Dedifferentiated amniotic fluid mesenchymal stem cell (primary cell): ENCODE measurements around the gene CCSER1.
"Not testable (repeated sequence)": the region's sequence is repeated elsewhere in the genome, so short reads cannot be mapped to it uniquely, and the experiment has no call there.

ENCODE experiments used
- DNase-seq: peaks from one replicate; pipeline ENCODE4 v3.0.0-alpha.2; 2016; ENCODE audit errors: extremely low spot score

The CCSER1 gene

DNA sequence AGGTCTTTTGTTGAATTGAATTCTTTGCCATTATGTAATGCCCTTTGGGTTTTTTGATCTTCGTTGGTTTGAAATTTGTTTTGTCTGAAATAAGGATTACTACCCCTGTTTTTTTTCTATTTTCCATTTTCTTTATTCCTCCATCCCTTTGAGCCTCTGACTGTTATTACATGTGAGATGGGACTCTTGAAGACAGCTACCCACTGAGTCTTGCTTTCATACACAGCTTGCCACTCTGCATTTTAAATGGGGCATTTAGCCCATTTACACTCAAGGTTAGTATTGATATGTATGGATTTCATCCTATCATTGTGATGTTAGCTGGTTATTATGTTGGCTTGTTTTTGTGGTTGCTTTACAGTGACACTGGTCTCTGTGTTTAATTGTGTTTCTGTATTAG, 1440.4 kb downstream of the CCSER1 start:
- no peak for DNase-seq

DNA sequence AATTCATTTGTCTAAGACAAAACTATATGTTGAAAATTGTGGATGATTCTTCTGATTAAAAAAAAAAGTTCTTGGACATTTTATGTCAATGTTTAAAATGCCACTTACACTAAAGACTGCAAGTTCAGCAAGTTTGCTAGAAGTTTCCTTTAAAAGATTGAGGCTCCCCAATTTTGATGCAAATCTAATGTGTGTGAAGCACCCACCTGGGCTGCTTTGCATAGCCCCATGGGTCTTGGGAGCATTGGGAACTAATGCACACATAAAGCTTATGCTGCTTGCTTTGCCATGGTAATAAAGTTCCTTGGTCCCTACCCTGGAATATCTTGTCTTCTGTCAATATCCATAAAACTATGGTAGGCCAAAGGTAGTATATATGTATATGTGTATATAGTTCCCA, 1450.7 kb downstream of the CCSER1 start:
- DNase-seq: no peak

GRCh38 chr4:91590260-91590659, 1463.1 kb downstream of the CCSER1 start:
- no peak for DNase-seq

- DNase-seq: no peak
Measured at GRCh38 chr4:91592125-91592524, 1464.9 kb downstream of the CCSER1 start.

GRCh38 chr4:91596718-91597117, 1469.5 kb downstream of the CCSER1 start:
- DNase-seq: no peak

DNA sequence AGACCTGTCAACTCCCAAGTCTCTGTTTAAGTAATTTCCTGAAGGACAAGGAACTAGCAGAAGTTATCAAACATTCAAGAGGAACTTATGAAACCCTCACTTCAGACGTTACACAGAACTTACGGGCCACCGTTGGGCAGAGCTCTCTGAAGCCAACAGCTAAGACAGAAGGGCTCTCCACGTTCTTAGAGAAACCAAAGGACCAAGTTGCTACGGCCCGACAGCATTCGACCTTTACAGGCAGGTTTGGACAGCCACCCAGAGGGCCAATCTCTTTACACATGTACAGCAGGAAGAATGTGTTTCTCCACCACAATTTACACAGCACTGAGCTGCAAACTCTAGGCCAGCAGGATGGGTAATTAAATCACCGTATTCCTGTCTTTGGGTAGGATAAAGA, 1471.5 kb downstream of the CCSER1 start:
- DNase-seq: no peak

- no peak for DNase-seq
Measured at GRCh38 chr4:91600301-91600700, 1473.1 kb downstream of the CCSER1 start.

DNA sequence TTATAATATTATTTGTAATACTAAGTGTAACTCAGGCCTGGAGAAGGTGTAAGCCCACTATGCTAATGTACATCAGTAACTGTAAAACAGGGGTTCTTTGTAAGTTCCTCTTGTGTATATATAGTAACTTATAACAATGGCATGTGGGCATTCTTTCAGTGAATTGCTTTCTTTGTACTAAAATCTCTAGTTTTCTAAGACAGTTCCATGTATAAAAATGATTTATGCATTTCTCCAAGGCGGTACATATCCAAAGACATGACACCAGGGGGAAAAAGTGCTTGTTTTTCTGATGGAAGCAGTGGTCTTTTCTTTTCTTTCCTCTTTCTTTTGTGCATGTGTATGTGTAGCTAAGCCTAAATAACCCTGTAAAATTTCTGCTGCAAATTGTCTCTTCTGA, 1474.2 kb downstream of the CCSER1 start:
- no peak for DNase-seq

- DNase-seq: no peak
Measured at GRCh38 chr4:91611782-91612181, 1484.6 kb downstream of the CCSER1 start.

DNA sequence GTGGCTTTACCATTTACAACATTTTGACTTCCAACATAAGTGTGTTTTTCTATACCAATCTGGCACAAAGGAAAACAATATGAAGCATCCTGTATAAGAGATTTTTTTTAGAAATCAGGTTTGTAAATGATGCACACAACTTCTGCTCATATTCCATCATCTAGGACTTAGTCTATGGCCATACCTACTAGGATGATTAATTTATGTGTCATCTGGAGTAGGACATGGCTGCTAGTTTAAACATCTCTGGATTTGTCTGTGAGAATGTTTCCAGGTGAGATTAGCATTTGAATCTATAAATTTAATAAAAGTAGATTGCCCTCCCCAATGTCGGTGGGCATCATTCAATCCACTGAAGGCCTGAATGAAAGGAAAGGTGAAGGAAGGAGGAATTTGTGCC, 1493.8 kb downstream of the CCSER1 start:
- no peak for DNase-seq

DNA sequence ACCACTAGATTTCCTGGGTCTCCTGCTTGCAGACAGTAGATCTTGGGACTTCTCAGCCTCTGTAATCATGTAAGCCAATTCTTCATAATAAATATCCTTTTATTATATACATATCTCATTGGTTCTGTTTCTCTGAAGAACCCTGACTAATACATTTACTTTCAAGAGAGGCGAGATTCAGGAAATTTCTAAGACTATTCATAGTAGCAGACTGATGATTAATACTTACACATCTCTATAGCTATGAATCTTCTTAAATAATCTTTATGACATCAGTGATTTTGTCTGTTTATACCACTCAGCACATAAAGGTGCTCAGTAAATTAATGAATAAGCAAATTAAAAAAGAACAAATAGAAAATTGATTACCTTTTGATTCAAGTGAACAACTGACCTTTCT, 1494.3 kb downstream of the CCSER1 start:
- no peak for DNase-seq

DNA sequence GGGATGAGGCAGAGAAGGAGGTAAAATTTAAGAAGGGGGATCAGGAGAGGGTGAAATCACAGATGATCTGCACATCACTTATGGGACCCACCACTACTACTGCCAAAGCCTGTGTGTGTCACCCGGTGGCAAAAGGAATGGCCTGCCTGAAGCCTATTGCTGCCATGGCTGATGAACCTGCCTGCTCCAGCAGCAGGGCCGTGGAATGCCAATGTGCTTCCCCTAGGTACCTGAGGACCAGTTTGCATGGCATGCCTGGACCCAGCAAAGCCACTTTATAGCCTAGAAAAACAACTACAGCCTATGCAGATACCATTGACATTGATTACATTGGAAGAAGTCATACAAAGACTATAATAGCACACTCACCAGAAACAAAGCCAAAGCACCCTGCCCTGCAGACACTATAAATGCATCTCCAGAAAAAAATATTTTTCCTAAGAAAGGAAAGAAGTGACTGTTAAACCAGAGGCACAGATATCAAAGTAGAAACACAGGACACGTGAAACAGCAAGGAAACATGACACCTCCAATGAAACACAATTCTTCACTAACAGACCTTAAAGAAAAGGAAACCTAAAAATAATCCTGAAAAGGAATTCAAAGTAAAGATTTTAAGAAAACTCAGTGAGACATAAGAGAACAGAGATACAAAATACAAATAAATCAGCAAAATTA, 1495.9 kb downstream of the CCSER1 start:
- DNase-seq: no peak

GRCh38 chr4:91623603-91623967, 1496.4 kb downstream of the CCSER1 start:
- not testable (repeated sequence) for DNase-seq

DNA sequence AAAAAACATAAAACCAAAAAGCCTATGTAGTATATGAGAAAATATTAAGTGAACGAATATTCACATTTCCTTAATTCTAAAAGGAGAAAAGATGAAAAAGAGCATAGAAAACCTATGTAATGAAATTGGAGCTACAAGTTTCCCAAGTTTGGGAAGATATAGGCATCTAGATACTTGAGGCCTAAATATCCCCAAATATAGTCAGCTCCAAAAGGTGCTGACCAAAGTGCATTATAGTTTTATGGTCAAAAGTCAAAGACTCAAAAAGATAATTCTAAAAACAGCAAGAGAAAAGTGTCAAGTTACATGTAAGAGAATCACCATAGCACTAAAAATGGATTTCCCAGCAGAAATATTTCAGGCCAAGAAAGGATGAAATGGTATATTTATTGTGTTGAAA, 1502.9 kb downstream of the CCSER1 start:
- no peak for DNase-seq

DNA sequence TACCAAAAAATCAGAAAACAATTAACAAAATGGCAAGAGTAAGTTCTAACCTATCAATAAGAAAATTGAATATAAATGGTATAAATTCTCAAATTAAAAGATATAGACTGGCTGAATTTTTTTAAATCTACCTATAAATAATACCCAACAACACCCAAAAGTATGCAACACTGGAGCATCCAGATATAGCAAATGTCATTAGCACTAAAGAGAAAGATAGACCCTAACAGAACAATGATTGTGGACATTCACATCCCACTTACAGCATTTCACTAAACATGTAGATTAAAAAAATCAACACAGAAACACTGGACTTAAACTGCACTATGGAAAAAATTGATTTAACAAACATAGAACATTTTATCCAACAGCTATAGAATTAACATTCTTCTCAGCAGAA, 1503.6 kb downstream of the CCSER1 start:
- DNase-seq: no peak

DNA sequence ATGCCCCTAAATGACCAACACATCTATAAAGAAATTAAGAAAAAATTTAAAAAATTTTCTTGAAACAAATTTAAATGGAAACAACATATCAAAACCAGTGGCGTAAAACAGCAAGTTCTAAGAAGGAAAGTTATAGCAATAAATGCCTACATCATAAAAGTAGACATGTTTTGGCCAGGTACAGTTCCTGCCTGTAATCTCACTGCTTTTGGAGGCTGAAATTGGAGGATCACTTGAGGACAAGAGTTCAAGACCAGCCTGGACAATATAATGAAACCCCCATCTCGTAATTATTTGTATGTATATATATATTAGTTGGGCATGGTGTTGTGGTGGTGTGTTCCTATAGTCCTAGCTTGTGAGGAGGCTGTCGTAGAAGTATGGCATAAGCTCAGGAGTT, 1504.1 kb downstream of the CCSER1 start:
- DNase-seq: no peak

GRCh38 chr4:91636083-91636482, 1508.9 kb downstream of the CCSER1 start:
- no peak for DNase-seq
